Gastrocnemius medialis (tissue), 4 donors: Measurements from ENCODE around the gene BCL2L13. TPM values are rescaled to one million over a fixed set of nuclear protein-coding genes. Genes with fewer than 3 reads are reported as not detected.

Experiments used
- ATAC-seq, 2 donors: fragments of 150-250 bp; one replicate each; pipeline ENCODE4 v1.9.1; 2016
- DNase-seq, 2 donors: peaks; one replicate each; pipeline ENCODE4 v3.0.0-alpha.2; 2019
- H3K27ac ChIP-seq, 4 donors: fragments of 200-600 bp; sonication (generic); 1 replicate in 1 of 4; 2 replicates in 3 of 4; pipeline ENCODE4 v1.5.1; 2016 to 2018; ENCODE audit warnings: mild to moderate bottlenecking in 2 of 4, moderate library complexity in 1 of 4
- H3K27me3 ChIP-seq, 3 donors: fragments of 200-600 bp; sonication (generic) in 2 of 3; 1 replicate in 1 of 3; 2 replicates in 2 of 3; pipeline versions ENCODE4 v1.5.1 to v1.6.0; 2016 to 2019; ENCODE audit warnings: mild to moderate bottlenecking in 1 of 3, moderate library complexity in 1 of 3
- H3K36me3 ChIP-seq, 2 donors: fragments of 200-600 bp; sonication (generic) in 1 of 2; one replicate each; pipeline ENCODE4 v1.5.1; 2017 to 2018
- H3K4me1 ChIP-seq, 2 donors: fragments of 200-600 bp; sonication (generic) in 1 of 2; one replicate each; pipeline ENCODE4 v1.5.1; 2016 to 2017; ENCODE audit warnings: mild to moderate bottlenecking in 2 of 2
- H3K4me3 ChIP-seq, 4 donors: fragments of 200-600 bp; sonication (generic) in 3 of 4; 1 replicate in 1 of 4; 2 replicates in 3 of 4; pipeline ENCODE4 v1.5.1; 2016 to 2019; ENCODE audit warnings: mild to moderate bottlenecking in 2 of 4
- H3K9me3 ChIP-seq, 3 donors: fragments of 200-600 bp; sonication (generic) in 2 of 3; 1 replicate in 1 of 3; 2 replicates in 2 of 3; pipeline ENCODE4 v1.5.1; 2016 to 2019
- CTCF ChIP-seq, 5 experiments: fragments of 450-650 bp in 3 of 5; fragments of 200-600 bp in 2 of 5; sonication (generic) in 2 of 5; IDR thresholded peaks in 4 of 5; conservative IDR thresholded peaks in 1 of 5; 1 replicate in 4 of 5; 2 replicates in 1 of 5; pipeline ENCODE4 v1.5.1; 2016 to 2019; ENCODE audit warnings: antibody characterized with exemption in 5 of 5, mild to moderate bottlenecking in 3 of 5, moderate library complexity in 3 of 5
- POLR2A ChIP-seq, 2 donors: fragments of 450-650 bp; IDR thresholded peaks; one replicate each; pipeline ENCODE4 v1.6.1; 2017; ENCODE audit warnings: antibody characterized with exemption in 2 of 2, mild to moderate bottlenecking in 2 of 2, moderate library complexity in 2 of 2
- in situ Hi-C, 4 donors: fragments of 200-750 bp; cut with MboI; loops; one replicate each; pipeline versions ENCODE4 v1.15.0 to v1.8.0; 2017; ENCODE audit warnings: low sequenced_read_pairs in 4 of 4
- intact Hi-C: fragments of 100-400 bp; cut with DNase I; formaldehyde crosslinking; loops from one replicate; pipeline ENCODE4 v1.15.1; 2023; ENCODE audit warnings: low total_unique reads
- microRNA-seq, 2 donors: library from miRNA; unstranded; fragments of <30 nt; microRNA quantifications; one replicate each; pipeline ENCODE4, GENCODE V29; 2016; ENCODE audit warnings: borderline replicate concordance in 2 of 2
- total RNA-seq, 4 donors: library from RNA; depleted of rRNA; stranded (reverse); fragments of >200 nt; gene quantifications; one replicate each; pipeline versions ENCODE4 v1.1.0 to v1.2.3, GENCODE V29; 2016

The BCL2L13 gene
- total RNA-seq, 4 donors from 2014 or later = 162 to 310 (median 231) TPM

DNA sequence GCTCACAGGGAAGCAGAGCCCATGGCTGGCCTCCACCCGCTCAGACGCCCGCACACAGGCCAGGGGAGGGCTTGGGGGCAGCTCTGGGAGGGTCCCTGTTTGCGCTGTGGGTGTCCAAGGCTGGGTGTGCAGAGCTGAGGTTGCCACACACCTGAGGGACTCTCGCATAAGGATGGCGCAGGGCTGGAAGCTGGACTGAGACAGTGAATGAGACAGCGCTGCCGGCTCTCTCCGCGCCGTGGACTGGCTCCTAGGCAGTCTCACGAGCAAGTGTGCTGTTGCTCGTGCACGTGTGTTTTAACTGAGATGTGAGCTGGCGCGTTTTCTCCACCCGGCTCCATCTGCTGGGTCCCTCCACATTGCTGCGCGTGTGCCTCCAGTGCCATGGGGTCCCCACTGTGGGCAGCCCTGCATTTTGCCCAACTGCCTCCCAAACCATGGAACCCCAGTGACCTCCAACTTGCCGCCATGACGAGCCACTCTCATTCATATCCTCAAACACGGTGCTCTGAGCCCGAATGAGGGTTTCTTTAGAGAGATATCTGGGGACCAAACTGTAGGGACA, 139.9 kb downstream of the BCL2L13 start:
- Histone ChIP-seq H3K36me3 (no peaks in the 10 kb centered on the region), H3K9me3 (no peaks in the 10 kb centered on the region), H3K4me1 (peaks cover 0 to 2% of the 10 kb centered on the region in 2 donors), H3K4me3 (no peak overlapping the region), H3K27ac (no peak overlapping the region), H3K27me3 (no peaks in the 10 kb centered on the region)
- in situ Hi-C loops = no loop called here
- no peak for TF ChIP-seq CTCF (IDR thresholded peaks at IDR 0.05 in 4 of 5, conservative IDR thresholded peaks at IDR 0.05 in 1 of 5)
- no peak for TF ChIP-seq POLR2A (IDR thresholded peaks at IDR 0.05)
- ATAC-seq (no peak), DNase-seq (no peak)
- intact Hi-C loops = no loop called here

DNA sequence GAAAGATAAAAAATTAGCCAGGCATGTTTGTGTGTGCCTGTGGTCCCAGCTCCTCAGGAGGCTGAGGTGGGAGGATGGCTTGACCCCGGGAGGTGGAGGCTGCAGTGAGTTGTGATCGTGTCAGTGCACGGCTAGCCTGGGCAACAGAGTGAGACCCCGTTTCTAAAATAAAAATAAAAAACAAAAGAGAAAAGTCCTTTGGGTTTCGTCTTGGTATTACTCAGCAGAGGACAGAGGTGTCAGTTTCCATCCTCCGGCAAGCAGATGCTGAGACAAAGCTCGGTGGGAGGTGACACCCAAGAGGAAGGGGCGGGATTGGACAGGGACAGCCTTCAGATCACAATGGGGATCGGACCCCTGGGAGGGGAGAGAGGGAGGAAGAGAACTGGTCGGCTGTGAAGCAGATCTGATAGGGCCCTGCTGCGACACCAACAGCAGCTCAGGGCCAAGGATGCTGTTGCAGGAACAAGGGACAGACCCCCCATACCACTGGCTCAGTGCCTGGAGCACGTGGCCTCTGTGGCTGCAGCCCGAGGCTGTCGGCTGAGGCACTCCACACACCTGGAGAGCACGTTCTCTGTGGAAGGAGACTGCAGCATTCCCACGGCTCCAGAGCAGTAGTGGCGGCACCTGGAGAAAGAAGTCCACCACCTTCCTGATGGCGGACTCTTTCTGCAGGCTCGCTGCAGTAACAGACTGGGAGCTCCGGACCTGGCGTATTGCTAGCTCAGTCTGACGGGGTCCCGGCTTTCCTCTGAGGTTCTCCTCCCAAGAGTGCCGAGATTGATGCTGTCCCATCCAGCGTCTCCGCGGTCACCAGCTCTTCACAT, 140.9 kb downstream of the BCL2L13 start:
- DNase-seq = no peak
- ATAC-seq = no peak
- H3K4me1 ChIP-seq = no peaks in the 10 kb centered on the region
- no peaks in the 10 kb centered on the region for H3K36me3 ChIP-seq
- intact Hi-C loops = loop anchor here (10.0 kb wide), 1 partner anchor 705 kb away; no protein-coding TSS in a partner anchor
- TF ChIP-seq POLR2A (IDR thresholded peaks at IDR 0.05) (no peak), CTCF (IDR thresholded peaks at IDR 0.05 in 4 of 5, conservative IDR thresholded peaks at IDR 0.05 in 1 of 5) (no peak)
- in situ Hi-C loops = no loop called here
- H3K9me3 ChIP-seq = no peaks in the 10 kb centered on the region
- no peak overlapping the region for H3K4me3 ChIP-seq
- H3K27ac ChIP-seq = no peak overlapping the region
- H3K27me3 ChIP-seq = no peaks in the 10 kb centered on the region

- TF ChIP-seq CTCF (IDR thresholded peaks at IDR 0.05 in 4 of 5, conservative IDR thresholded peaks at IDR 0.05 in 1 of 5) (no peak), POLR2A (IDR thresholded peaks at IDR 0.05) (no peak)
- Histone ChIP-seq H3K27me3 (no peaks in the 10 kb centered on the region), H3K36me3 (no peaks in the 10 kb centered on the region), H3K4me3 (no peak overlapping the region), H3K9me3 (no peaks in the 10 kb centered on the region), H3K4me1 (no peaks in the 10 kb centered on the region), H3K27ac (no peak overlapping the region)
- intact Hi-C loops = loop anchor here (10.0 kb wide), 1 partner anchor 705 kb away; no protein-coding TSS in a partner anchor
- ATAC-seq (no peak), DNase-seq (no peak)
- in situ Hi-C loops = no loop called here
These were observed 141.7 kb downstream of the BCL2L13 start for GRCh38 chr22:17780116-17780740.

Small RNAs within 50 kb of the gene (microRNA-seq; reads per million reads assigned to microRNA genes)
- 0 reads per million in 2 donors for gene MIR3198-1

Other genes starting within 250 kb of the BCL2L13 start
- gene SLC25A18, start 75.3 kb upstream of the BCL2L13 start, total RNA-seq = 10 to 100 TPM in 3 of 4 donors, 1 to 10 TPM in 1; 9.3 to 22.2 (median 13.3) TPM
- gene ATP6V1E1, start 10.0 kb upstream of the BCL2L13 start, total RNA-seq = 100 to 1,000 TPM; 243 to 279 (median 250) TPM
- gene BID, start 135.7 kb downstream of the BCL2L13 start, total RNA-seq = 10 to 100 TPM in 2 of 4 donors, 1 to 10 TPM in 2; 5.1 to 23.7 (median 9.8) TPM